K562 (cell line): ENCODE results near the gene SIK3. TPM values are rescaled to one million over a fixed set of nuclear protein-coding genes. Genes with fewer than 3 reads are reported as not detected.

Experiments used
- ATAC-seq: fragments of 200-7000 bp; cut with Tn5 transposase; 3 replicates; pipeline ENCODE4 v1.9.1; 2020; ENCODE audit warnings: moderate library complexity
- BruUV-seq: library from RNA; stranded (reverse); fragments of 400-500 nt; replicated peaks from 2 replicates; lab custom pipeline; 2021; lab: Mats Ljungman, UMichigan
- CTCF ChIA-PET: fragments of 300-600 bp; formaldehyde crosslinking; extraction: SDS; loops from one replicate; lab custom pipeline; 2021; ENCODE audit warnings: low intra/inter-chr PET ratio; lab: Yijun Ruan, JAX
- POLR2A ChIA-PET: fragments of 300-600, 350-650 bp; sonication (Branson Sonifier 250); formaldehyde crosslinking; extraction: SDS; loops from one replicate; lab custom pipeline; 2021; ENCODE audit warnings: antibody characterized with exemption, inconsistent platforms; lab: Yijun Ruan, JAX
- DNase-seq, 4 experiments: peaks; one replicate each; pipeline versions ENCODE4 v3.0.0 to v3.0.0-alpha.2; 2011 to 2018; ENCODE audit warnings: low spot score in 3 of 4, mixed read lengths in 3 of 4; ENCODE audit errors: extremely low read depth in 1 of 4
- FAIRE-seq: peaks from 2 replicates; lab custom pipeline; 2011; peaks lifted over from hg19 to GRCh38; lab: Jason Lieb, UNC
- H2AFZ ChIP-seq: 2 replicates; pipeline ENCODE4 v1.6.0; 2011; ENCODE audit warnings: low read depth, low read length, control low read depth, inconsistent platforms
- H3K27ac ChIP-seq: fragments of 200-600 bp; 3 replicates; pipeline ENCODE4 v1.8.0; 2011; ENCODE audit warnings: low read depth, mild to moderate bottlenecking, control low read depth, inconsistent platforms, low read length, moderate library complexity, mixed read lengths; ENCODE audit errors: extremely low read depth
- H3K27me3 ChIP-seq, 2 experiments: fragments of 300-600 bp in 1 of 2; 2 replicates in 1 of 2; 3 replicates in 1 of 2; pipeline versions ENCODE4 v1.6.0 to v1.8.0; 2011; ENCODE audit warnings: inconsistent platforms in 2 of 2, low read length in 2 of 2, mild to moderate bottlenecking in 1 of 2, mixed read lengths in 1 of 2, moderate library complexity in 1 of 2; ENCODE audit not compliant: control insufficient read depth in 2 of 2, insufficient read depth in 2 of 2
- H3K36me3 ChIP-seq: fragments of 300-600 bp; 3 replicates; pipeline ENCODE4 v1.8.0; 2011; ENCODE audit warnings: mild to moderate bottlenecking, low read length, inconsistent platforms; ENCODE audit not compliant: control insufficient read depth, insufficient read depth
- H3K4me1 ChIP-seq, 2 experiments: fragments of 200-600 bp in 1 of 2; replicated peaks in 1 of 2; 2 replicates in 1 of 2; 3 replicates in 1 of 2; pipeline versions ENCODE4 v1.5.1 to v1.8.0; 2011; ENCODE audit warnings: inconsistent platforms in 2 of 2, low read length in 2 of 2, mild to moderate bottlenecking in 1 of 2, mixed read lengths in 1 of 2, moderate library complexity in 1 of 2; ENCODE audit not compliant: control insufficient read depth in 2 of 2, insufficient read depth in 2 of 2
- H3K4me2 ChIP-seq: 2 replicates; pipeline ENCODE4 v1.6.1; 2011; ENCODE audit warnings: low read length, control low read depth, inconsistent platforms, mixed read lengths; ENCODE audit not compliant: insufficient read depth
- H3K4me3 ChIP-seq: fragments of 200-600 bp; sonication (generic), shearing (Covaris generic); 2 replicates; pipeline ENCODE4 v1.5.1; 2016; ENCODE audit warnings: control low read depth, inconsistent platforms
- H3K79me2 ChIP-seq: fragments of 200-600 bp; 3 replicates; pipeline ENCODE4 v1.8.0; 2011; ENCODE audit warnings: low read length, inconsistent platforms; ENCODE audit not compliant: control insufficient read depth, insufficient read depth
- H3K9ac ChIP-seq, 2 experiments: 2 replicates each; pipeline versions ENCODE4 v1.6.0 to v1.6.1; 2011; ENCODE audit warnings: low read depth in 2 of 2, low read length in 2 of 2, control low read depth in 1 of 2, inconsistent platforms in 1 of 2, mild to moderate bottlenecking in 1 of 2, mixed read lengths in 1 of 2; ENCODE audit not compliant: insufficient read depth in 1 of 2
- H3K9me1 ChIP-seq: one replicate; pipeline ENCODE4 v1.6.0; 2011; ENCODE audit warnings: inconsistent platforms, mild to moderate bottlenecking, low read length, moderate library complexity; ENCODE audit not compliant: control insufficient read depth, insufficient read depth
- H3K9me3 ChIP-seq: replicated peaks from 2 replicates; pipeline ENCODE4 v1.5.1; 2011; ENCODE audit warnings: low read depth, low read length, inconsistent platforms; ENCODE audit not compliant: control insufficient read depth, insufficient read depth
- H4K20me1 ChIP-seq: replicated peaks from 2 replicates; pipeline ENCODE4 v1.6.1; 2011; ENCODE audit warnings: low read length, inconsistent platforms, mixed read lengths; ENCODE audit not compliant: control insufficient read depth, insufficient read depth
- ARID2 ChIP-seq: fragments of 450-650 bp; IDR thresholded peaks from 2 replicates; pipeline ENCODE4 v1.6.1; 2017; ENCODE audit warnings: antibody characterized with exemption, mild to moderate bottlenecking
- CBFA2T2 ChIP-seq: fragments of 450-650 bp; conservative IDR thresholded peaks from 2 replicates; pipeline ENCODE4 v1.6.1; 2017; ENCODE audit warnings: mild to moderate bottlenecking
- GABPB1 ChIP-seq: sonication (generic); formaldehyde crosslinking; IDR thresholded peaks from 2 replicates; pipeline ENCODE4 v1.8.0; 2022; ENCODE audit warnings: mild to moderate bottlenecking, missing genetic modification reagents
- HMG20B ChIP-seq: fragments of 250-450 bp; sonication (Bioruptor Pico); IDR thresholded peaks from 2 replicates; pipeline ENCODE4 v1.5.0; 2021; ENCODE audit warnings: mild to moderate bottlenecking
- RBM14 ChIP-seq: fragments of 200-400 bp; formaldehyde crosslinking; IDR thresholded peaks from 2 replicates; pipeline ENCODE4 v1.6.1; 2018; ENCODE audit warnings: low read depth, mild to moderate bottlenecking, low read length, moderate library complexity, borderline replicate concordance; ENCODE audit not compliant: insufficient read depth
- SMARCA4 ChIP-seq: fragments of 450-650 bp; IDR thresholded peaks from 2 replicates; pipeline ENCODE4 v1.6.1; 2016
- SMARCA5 ChIP-seq: fragments of 450-650 bp; IDR thresholded peaks from 2 replicates; pipeline ENCODE4 v1.6.1; 2016
- TAF9B ChIP-seq: fragments of 450-650 bp; IDR thresholded peaks from 2 replicates; pipeline ENCODE4 v1.6.1; 2018; ENCODE audit warnings: mild to moderate bottlenecking; ENCODE audit not compliant: partially characterized antibody
- ZNF239 ChIP-seq: fragments of 250-450 bp; sonication (Bioruptor Pico); IDR thresholded peaks from 2 replicates; pipeline ENCODE4 v1.4.0; 2020; ENCODE audit warnings: mild to moderate bottlenecking
- WGBS: fragments of 100-300 bp; shearing (Covaris generic); methylation state at CpG from one replicate; pipeline ENCODE4 v1.1.6; 2016; ENCODE audit warnings: low coverage, mixed read lengths; ENCODE audit not compliant: insufficient coverage; ENCODE audit errors: missing lambda C conversion rate; 5-methylcytosine and 5-hydroxymethylcytosine counted together
- in situ Hi-C: fragments of 300-500 bp; cut with MboI; formaldehyde crosslinking; loops from 4 replicates; pipeline ENCODE4 v1.15.0; 2018; ENCODE audit warnings: inconsistent platforms, mixed read lengths
- intact Hi-C: fragments of 100-400 bp; cut with micrococcal nuclease; formaldehyde crosslinking; loops from 2 replicates; pipeline ENCODE4 v1.14.2; 2022
- polyA plus RNA-seq, 8 experiments: library from polyadenylated mRNA; depleted of rRNA in 4 of 8; stranded (reverse) in 5 of 8; unstranded in 3 of 8; fragments of >200 nt; fragmentation: Nextera tagmentation in 2 of 8; fragmentation: Illumina TruSeq in 1 of 8; extraction: Ambion mirVana in 2 of 8; extraction: Trizol in 1 of 8; gene quantifications; 2 replicates each; pipeline versions ENCODE4 v1.2.1 to v1.2.3, GENCODE V29; 2011 to 2014; ENCODE audit warnings: inconsistent platforms in 1 of 8, missing spikeins in 1 of 8
- total RNA-seq, 7 experiments: library from RNA; depleted of rRNA in 6 of 7; stranded (reverse); fragments of >200 nt in 6 of 7; fragmentation: Illumina TruSeq in 2 of 7; extraction: Trizol in 2 of 7; gene quantifications; 2 replicates each; pipeline versions ENCODE4 v1.2.1 to v1.2.3, GENCODE V29; 2011 to 2021; ENCODE audit warnings: low replicate concordance in 1 of 7
- TF ChIP-seq, protein P1 (sequence below): fragments of 250-450 bp; sonication (Bioruptor Pico); IDR thresholded peaks from 2 replicates; pipeline ENCODE4 v1.5.1; 2021; ENCODE audit warnings: mild to moderate bottlenecking
- TF ChIP-seq, protein P2 (sequence below): conservative IDR thresholded peaks from 2 replicates; pipeline ENCODE4 v1.6.1; 2011; ENCODE audit warnings: low read depth, mild to moderate bottlenecking, low read length; ENCODE audit not compliant: control insufficient read depth

Gene SIK3
- total and polyA plus RNA-seq, 9 of the 15 experiments (the other 6 are each of a cell fraction or from before 2014, with no cell fraction given) = 1.6 to 21.6 (median 8.0) TPM

DNA sequence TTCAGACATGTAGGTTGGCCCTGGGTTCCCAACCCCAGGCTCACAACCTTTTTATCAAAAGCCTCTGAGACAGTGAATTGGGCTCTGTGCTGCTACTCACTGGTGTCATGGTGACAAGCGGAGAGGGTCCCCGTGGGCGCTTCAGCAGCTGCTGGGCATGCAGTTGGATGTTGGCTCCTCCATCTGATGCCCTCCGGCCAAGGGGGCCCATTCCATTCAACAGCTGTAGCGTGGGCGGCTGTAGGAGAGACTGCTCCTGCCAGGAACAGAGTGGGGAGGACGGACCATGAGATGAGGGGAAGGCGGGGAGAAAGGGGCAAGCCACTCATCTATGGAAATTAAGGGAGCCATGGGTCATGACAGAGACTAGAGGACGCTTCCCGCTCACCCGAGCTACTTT, 224.8 kb downstream of the SIK3 start:
- intact Hi-C loops = no loop called here
- WGBS = 98% methylated on average over 11 of the region's 11 CpGs
- Histone ChIP-seq H2AFZ (no peak overlapping the region), H3K27me3 (no peaks in the 10 kb centered on the region), H3K4me2 (no peak overlapping the region), H3K4me3 (no peak overlapping the region), H3K9ac (no peak overlapping the region), H3K9me1 (no peaks in the 10 kb centered on the region), H3K27ac (no peak overlapping the region), H3K4me1 (no peaks in the 10 kb centered on the region), H3K9me3 (no peaks in the 10 kb centered on the region), H3K36me3 (peaks cover 73% of the 10 kb centered on the region), H4K20me1 (no peaks in the 10 kb centered on the region), H3K79me2 (no peaks in the 10 kb centered on the region)
- no peak for FAIRE-seq
- BruUV-seq = no TSS peak
- ATAC-seq = no peak
- ChIA-PET CTCF (no interaction called here), POLR2A (interaction anchor here (0.7 kb wide), 1 partner anchor 85 kb away, joined by 3 read pairs; no protein-coding TSS in a partner anchor)
- no peak for DNase-seq
- in situ Hi-C loops = no loop called here
- TF ChIP-seq ZNF239 (CRISPR knock-in tag) = no peak
- no peak for TF ChIP-seq CBFA2T2
- no peak for TF ChIP-seq HMG20B (CRISPR knock-in tag)
- TF ChIP-seq GABPB1 (CRISPR knock-in tag) = no peak
- TF ChIP-seq, protein P1, sequence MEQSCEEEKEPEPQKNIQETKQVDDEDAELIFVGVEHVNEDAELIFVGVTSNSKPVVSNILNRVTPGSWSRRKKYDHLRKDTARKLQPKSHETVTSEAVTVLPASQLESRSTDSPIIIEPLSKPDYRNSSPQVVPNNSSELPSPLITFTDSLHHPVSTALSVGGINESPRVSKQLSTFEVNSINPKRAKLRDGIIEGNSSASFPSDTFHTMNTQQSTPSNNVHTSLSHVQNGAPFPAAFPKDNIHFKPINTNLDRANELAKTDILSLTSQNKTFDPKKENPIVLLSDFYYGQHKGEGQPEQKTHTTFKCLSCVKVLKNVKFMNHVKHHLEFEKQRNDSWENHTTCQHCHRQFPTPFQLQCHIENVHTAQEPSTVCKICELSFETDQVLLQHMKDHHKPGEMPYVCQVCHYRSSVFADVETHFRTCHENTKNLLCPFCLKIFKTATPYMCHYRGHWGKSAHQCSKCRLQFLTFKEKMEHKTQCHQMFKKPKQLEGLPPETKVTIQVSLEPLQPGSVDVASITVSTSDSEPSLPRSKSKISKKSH (CRISPR knock-in tag) = no peak
- TF ChIP-seq, protein P2, sequence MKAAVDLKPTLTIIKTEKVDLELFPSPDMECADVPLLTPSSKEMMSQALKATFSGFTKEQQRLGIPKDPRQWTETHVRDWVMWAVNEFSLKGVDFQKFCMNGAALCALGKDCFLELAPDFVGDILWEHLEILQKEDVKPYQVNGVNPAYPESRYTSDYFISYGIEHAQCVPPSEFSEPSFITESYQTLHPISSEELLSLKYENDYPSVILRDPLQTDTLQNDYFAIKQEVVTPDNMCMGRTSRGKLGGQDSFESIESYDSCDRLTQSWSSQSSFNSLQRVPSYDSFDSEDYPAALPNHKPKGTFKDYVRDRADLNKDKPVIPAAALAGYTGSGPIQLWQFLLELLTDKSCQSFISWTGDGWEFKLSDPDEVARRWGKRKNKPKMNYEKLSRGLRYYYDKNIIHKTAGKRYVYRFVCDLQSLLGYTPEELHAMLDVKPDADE = no peak
- no peak for TF ChIP-seq ARID2
- no peak for TF ChIP-seq TAF9B
- no peak for TF ChIP-seq SMARCA4
- no peak for TF ChIP-seq SMARCA5
- TF ChIP-seq RBM14 = no peak
